HG03575 (cell line): Measurements from ENCODE around the gene LLCFC1.

ENCODE experiments used
- ATAC-seq: cut with Tn5 transposase; IDR thresholded peaks from one replicate; pipeline ENCODE4 v1.9.1; 2021; ENCODE audit not compliant: unreplicated experiment, insufficient number of reproducible peaks, low FRiP score; ENCODE audit errors: extremely low read depth

The LLCFC1 gene

DNA sequence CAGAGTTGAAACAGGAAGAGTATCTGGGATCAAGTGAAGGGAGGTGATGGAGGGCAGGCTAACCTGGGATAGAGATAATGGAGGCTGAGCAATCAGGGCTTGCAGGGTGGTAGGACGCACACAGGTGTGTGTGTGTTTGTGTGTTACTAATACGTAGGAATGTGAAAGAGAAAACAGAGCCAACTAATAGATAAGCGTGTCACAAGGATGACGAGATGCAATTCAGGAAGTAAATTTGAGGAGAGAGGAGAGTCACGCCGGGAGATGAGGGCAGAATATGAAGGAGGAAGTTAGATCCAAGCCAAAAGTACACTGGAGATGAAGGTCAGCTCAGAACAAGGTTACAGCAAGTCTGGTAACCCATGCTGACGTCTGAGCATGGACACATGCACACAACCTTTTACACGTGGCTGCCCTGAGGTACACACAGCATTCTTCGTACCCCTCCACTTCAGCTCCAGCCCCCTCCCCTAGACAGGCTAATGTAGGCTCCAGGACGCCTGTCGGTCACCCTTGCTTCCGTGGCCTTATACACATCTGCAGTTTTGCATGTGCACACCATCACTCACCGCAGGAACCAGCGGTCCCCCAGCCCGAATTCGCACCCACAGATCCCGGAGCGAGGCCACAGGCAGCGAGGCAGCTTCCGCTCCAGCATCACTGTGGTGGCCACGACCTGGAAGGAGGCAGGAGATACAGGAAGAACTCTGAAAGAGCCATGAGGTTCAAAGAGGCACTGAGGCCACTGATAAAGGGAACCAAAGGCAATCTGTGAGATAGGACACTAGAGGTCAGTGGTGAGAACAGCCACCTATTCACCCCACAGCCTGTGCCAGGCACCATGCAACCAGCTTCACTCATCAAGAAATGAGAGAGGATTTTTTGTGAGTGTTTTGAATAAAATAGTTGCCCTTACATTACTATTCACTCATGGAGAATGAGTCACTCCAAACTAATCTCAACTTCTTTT, 30.1 kb upstream of the LLCFC1 start:
- ATAC-seq: no peak

DNA sequence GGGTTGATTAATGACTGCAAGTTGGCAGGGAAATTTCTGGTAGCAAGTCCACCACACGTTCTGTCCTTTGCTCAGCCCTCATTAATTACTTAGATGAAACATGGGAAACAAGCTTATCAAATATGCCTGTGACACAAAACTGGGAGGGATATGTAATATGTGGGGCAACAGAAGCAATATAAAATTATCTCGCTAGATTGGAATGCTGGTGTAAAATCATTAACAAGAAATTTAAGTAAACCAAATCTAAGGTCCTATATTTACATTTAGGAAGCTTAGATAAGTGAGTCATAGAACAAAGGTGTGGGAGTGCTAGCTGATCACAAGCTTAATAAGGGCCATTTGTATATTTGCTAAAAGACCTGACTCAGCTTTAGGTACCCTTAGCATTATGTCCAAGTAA, 29.3 kb upstream of the LLCFC1 start:
- ATAC-seq: no peak

DNA sequence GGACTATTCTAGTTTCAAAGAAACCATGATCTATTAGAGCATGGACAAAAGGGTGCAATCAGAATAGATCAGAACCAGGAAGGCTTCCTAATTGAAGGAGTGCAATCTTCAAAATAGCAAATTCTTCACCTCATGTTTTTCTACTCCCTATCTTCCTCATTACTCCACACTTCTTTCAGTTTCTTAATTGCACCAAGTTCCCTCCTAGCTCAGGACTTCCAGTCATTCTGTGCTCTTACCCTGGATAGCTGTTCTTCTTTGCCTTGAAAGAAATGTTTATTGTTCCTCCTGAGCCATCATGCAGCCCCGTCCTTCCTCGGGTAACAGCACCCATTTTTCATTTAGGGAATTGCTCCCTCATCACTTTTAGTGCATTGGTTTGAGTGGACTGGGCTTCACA, 28.8 kb upstream of the LLCFC1 start:
- no peak for ATAC-seq

DNA sequence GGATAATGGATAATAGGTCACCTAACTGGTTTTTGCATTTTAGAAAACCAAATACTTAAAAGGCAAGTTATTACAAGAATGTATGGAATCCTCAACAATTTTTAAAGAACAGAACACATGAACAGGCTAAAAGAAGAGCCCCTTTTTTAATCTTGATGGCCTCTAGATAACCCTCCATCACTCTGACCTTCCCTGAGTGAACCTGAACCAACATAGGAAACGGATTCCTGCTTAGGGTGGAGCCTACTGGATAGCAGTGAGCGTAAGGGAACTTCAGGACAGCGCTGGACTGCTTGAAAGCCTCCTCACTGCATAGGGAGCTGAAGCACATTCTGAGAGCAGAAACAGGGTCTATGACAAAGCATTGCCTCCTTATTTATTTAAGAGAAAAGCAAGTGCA, 26.2 kb upstream of the LLCFC1 start:
- no peak for ATAC-seq

DNA sequence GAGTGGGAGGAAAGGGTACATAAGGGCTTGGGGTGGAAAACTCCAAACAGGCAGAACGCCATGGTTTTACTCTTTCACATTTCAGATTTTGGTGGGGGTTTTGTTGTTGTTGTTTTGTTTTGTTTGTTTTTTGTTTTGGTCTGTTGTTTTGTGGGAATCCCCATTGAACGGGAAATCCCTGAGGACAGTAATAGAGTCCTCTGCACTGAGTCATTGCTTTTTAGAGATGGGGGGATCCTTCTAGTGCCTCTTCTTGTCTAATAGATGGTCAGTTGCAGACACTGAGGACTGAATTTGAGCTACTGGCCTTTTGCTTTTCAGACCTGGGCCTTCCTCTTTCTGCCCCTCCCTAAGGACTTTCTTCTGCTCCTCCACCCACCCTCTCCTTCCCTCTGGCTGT, 25.7 kb upstream of the LLCFC1 start:
- no peak for ATAC-seq

DNA sequence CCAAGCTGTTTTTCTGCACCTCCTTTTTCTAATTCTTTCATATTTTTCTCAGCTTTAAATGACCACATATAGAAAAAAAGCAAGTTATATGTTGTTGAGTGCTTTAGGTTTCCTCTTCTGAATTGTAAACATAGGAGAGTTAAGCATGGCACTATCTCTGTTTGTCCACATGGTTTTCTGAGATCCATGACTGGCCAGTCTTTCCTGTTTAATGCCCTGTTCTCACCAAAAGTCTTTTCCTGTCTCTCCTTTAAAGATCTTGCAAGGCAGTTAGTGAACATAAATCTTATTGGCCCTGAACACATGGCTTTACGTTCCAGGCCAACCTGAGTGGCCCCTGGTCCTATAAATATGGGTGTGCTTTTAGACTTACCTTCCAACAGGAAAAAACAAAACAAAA, 25.2 kb upstream of the LLCFC1 start:
- no peak for ATAC-seq

DNA sequence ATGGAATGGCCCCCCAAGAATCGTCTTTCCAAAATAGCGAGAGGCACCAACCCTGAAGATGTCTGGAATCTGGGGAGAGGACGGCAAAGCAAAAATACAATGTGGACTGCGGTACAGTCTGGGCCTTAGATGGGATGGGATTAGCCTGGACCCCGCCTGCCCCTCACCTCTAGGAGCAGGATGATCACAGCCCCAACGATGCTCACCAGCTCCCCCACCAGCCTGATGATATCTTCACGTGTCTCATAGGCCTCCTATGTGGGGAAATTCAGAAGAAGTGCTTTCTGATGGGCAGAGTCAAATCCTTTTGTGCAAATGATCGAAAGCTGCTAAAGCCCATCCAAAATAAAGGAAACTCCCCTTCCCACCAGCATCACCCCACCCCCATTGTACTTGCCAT, 24.0 kb upstream of the LLCFC1 start:
- ATAC-seq: no peak

DNA sequence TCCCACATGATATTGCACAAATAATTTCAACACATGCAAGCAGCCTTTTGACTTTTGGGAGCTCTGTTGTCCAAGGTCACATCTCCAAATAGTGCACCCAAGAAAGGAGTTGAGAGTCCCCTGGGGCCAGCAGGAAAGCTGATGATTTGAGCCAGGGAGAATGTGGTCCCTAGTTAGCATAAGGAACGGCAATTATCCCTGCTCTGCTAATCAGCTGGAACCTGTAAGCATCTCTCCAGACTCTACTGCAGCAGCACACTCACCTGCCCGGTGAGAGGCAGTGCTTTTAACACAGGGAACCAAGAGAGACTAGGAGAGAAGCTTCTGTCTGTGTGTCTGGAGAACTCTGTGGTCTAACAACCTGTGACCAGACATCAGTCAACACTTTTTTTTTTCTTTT, 22.8 kb upstream of the LLCFC1 start:
- no peak for ATAC-seq

DNA sequence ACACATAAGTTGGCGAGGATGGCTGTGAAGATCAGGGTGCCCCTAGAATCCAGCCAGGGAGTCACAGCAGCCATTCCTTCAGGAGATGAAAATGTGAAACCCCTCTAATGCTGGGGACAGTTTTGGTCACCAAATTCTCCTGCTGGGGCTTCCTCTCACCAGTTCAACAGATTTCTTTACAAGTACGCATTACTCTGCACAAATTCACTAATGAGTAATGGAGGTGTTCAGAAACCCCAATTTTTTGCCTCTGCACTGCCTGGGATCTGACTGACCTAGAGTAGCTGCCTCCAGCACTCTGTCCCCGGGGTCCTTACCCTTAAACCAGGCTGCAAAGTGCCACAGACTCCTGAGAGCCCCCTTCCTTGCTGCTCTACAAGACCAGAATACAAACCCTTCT, 21.8 kb upstream of the LLCFC1 start:
- ATAC-seq: no peak

DNA sequence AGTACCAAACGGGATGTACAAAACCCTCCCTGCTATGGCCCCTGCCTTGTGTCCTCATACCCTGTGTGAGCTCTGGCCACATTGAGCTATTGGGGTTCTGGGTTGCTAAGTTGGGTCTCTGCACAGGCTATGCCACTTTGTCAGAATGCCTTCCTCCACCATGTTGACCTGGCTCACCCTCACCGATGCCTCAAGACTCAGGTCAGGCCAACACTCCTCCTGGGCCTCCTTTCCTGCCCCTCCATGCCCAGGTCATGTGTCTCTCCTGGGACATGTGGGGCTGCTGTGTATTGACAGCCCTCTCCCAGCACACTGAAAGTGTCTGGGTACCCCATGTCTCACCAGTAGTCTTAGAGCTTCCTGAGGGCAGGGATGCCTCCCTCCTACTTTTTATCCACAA, 20.4 kb upstream of the LLCFC1 start:
- no peak for ATAC-seq

DNA sequence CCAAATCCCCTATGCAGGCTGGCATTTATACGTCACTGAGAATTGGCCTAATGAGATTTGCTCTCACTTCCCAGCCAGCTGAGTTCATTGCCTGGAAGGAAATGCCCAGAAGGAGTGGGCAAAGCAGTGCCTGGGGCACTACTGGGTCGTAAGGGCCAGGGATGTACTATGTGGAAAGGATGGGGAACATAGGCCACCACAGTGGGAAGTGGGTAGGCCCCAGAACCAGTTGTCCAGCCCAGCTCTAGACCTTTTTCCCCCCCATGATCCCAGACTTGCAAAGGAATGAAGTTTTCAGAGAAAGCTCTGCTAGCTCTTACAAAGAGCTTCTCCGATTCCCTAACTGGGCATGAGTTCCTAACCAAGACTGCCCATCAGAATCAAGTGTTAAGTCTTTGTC, 19.6 kb upstream of the LLCFC1 start:
- ATAC-seq: no peak

DNA sequence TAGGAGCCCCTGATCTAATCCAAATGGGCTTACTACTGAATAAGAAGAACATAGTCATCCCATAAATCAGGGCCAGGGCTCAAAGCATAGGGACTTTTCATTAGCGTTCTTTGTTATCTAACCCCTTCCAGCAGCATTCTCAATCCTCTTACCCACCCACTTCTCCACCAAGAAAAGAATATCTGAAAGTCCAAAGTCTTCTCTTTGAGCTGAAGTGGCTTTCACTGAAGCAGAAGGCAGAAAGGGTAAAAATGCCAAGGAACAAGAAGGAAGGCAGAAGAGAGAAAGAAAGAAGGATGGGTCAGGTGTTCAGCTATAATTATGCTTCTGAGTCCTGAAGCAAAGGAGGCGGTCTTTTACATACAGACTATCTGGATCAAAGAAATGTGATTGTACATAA, 15.9 kb upstream of the LLCFC1 start:
- no peak for ATAC-seq

DNA sequence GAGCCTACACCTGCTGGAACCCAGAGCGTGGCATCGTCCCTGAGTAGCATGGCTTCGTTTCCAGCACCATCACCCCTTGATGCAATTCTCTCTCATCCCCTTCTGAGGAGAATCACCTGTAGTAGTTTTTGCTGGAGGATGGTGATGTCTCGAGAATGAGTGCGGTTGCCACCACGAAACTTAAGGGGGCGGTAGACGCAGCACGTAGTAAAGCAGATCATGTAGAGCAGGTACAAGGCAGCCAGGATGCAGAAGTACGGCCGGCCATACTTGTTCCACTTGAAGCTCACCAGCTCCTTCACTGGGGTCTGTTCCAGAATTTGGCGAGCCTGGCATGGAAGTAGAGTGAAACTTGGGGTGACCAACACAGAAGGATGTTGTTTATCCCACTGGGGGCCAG, 13.9 kb upstream of the LLCFC1 start:
- ATAC-seq: no peak

DNA sequence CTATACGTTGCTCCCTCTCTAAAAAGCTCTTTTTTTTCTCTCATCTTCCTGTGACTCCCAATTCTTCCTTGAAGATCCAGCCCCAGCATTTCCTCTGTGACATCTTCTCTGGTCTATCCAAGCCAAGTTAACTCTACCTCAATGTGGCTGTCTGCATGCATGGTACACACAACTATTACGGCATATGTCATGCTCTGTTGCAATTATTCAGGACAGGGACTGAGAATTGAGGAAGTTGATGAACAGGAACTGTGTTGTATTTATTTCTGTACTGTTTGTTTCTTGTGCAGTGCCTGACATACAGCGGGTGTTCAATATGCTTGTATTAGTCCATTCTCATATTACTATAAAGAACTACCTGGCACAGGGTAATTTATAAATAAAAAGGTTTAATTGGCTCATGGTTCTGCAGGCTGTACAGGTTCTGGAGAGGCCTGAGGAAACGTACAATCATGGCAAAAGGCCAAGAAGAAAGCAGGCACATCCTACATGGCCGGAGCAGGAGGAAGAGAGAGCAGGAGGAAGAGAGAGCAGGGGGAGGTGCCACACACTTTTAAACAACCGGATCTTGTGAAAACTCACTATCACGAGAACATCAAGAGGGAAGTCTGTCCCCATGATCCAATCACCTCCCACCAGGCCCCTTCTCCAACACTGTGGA, 12.1 kb upstream of the LLCFC1 start:
- ATAC-seq: no peak

DNA sequence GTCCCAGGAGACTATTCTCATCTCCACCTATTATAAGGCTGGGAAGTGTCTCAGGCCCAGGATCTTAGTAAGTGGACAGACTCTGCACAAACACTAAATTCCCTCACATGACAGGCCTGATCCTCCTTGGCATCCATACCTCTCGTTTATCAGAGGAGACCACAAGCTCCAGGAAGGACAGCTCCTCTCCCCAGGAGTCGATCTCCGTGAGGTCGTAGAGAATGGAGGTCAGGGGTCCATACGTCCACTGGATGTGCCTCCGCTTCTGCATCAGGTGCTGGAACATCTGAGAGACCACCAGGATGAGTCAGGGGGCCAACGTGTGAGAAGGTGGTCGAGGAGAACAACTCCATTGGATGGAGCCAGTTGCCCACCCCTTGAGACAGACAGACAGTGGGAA, 11.3 kb upstream of the LLCFC1 start:
- no peak for ATAC-seq

DNA sequence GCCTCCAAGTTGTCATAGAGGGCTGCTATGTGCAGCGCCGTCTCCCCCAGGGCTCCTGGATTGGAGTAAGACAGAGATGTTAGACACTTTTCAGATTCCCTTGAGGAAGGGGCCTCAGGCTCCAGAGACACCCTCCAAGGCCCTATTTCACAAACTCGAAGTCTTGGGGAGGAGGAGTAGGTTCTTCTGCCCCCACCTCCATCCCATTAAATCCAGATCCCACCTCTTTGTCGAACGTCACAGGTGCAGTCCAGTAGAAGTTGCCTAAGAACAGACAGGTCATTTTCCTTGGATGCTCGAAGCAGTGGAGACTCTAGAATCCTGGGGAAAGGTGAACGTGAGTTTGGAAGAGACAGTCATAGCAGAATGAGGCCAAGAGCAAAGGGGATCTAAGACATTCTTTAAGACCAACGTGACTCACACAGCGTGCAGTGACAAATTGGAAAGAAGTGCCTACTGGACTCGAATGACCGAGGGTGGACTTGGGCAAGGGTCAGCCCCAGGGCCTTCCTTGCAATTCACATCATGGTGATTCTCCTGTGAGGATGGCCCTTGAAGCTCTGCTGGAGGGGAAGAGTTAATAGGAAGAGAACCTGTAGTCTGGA, 9.1 kb upstream of the LLCFC1 start:
- no peak for ATAC-seq

DNA sequence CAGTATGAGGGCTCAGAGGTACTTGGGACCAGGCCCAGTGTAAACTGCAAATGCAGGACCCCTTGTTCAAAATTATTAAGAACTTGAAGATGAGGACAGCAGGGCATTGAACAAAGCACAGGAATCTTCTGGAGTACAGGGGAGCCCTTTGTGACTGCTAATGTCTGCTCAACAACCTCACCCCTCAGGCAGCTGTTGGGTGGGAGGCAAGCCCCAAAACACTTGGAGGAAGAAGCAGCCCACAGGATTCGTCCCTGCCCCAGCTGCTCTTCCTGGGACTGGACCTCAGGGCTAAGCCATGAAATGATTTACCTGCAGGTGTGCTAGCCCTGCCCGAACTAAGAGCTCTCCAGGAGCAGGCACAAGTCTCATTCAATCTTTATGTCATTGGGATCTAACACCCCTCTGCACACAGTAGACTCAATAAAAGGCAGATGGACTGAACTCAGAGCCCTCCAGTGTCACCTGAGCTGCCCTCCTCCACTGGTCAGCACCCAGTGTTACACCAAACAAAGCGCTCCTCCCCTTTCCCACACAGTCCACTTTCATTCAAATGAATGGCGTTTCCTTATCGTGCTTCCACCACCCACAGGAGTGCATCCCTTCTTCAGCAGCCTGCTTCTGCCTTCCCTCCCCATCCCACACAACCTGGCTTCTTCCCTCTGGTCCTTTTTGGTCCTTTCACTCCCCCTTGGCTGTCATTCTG, 6.7 kb upstream of the LLCFC1 start:
- no peak for ATAC-seq

DNA sequence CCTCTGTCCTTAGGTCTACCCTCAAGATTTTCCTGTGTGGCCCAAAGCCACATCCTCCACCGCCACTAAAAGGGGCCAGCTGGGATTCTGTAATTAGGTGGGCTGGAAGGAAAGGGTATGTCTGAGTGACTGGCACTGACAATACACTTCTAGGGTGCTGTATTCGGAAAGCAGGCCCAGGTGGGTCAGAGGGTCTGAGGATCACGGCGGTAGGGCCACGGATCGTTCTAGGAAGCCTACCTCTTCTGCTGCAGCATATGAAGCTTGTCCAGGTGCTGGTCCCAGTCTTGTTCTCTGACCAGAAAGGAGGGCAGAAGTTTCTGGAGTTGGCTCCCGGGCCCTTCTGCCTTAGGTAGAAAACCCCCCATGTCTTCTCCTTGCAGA, 6.2 kb upstream of the LLCFC1 start:
- ATAC-seq: no peak

DNA sequence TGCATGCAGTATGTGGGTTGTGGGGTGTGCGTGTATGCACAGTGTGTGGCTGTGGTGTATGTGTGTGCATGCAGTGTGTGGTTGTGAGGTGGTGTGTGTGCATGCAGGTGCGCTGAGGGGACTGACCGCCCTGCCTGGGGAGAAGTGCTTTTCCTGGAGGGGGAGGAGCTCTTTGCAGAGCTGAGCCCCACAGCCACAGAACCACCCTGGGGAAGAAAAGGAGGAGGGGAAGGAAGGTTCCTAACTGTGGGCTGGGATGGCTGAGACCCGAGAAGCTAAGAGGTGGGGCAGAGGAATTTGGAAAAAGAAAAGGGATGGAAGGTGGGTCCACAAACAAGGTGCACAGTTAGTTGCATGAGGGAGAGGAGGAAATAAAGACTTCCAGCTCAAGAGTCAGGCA, 5.7 kb upstream of the LLCFC1 start, which contains the start of gene TRPV5:
Gene TRPV5, minus strand, starts transcription at position 123 of the 400 bp plus-strand sequence. CDS start 287 bp downstream, outside the sequence.
- no peak for ATAC-seq
